ENCODE data around the gene TRIM9. TPM values are rescaled to one million over a fixed set of nuclear protein-coding genes. Genes with fewer than 3 reads are reported as not detected.
A peak's percentile ranks its signal among the peaks of the same experiment; 100 is the strongest.

TRIM9 gene
- total and polyA plus RNA-seq, 2 donors (not counting 3 experiments of a cell fraction or from before 2014, with no cell fraction given): not detected

DNA sequence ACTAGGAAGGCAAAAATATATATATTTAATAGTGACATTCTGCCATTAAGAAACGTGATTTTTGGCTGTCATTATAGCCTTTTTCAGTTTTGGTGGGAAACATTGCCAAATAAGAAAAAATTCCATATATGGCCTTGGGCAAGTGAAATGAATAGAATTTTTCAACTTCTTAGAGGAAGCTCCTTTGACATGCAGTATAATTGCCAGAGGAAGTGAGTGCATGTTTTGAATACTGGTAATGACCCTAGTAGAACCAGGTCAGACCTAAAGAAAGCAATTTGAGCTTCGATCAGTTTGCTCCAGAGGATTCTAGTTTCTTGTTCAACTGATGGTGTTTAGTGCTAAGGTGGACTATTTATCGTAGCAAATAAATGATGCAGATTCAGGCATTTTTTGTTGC, 26.2 kb upstream of the TRIM9 start:
- H3K9me3 ChIP-seq (replicated peaks; ENCODE audit: control insufficient read depth, insufficient read depth, low read length): no peaks in the 10 kb centered on the region
- TF ChIP-seq GATA2 (IDR thresholded peaks at IDR 0.05; ENCODE audit: insufficient read depth, insufficient read length, low read depth, low read length): no peak
- TF ChIP-seq MYC (IDR thresholded peaks at IDR 0.05; ENCODE audit: low read depth, low read length): no peak
- TF ChIP-seq FOS (IDR thresholded peaks at IDR 0.05; ENCODE audit: borderline replicate concordance, insufficient read depth, low read length): no peak
- TF ChIP-seq EZH2 (IDR thresholded peaks at IDR 0.05; ENCODE audit: borderline replicate concordance, low read depth, low read length, severe bottlenecking): no peak
- TF ChIP-seq POLR2AphosphoS5 (IDR thresholded peaks at IDR 0.05; ENCODE audit: insufficient read depth, low read depth, low read length): no peak
- TF ChIP-seq, protein P1, sequence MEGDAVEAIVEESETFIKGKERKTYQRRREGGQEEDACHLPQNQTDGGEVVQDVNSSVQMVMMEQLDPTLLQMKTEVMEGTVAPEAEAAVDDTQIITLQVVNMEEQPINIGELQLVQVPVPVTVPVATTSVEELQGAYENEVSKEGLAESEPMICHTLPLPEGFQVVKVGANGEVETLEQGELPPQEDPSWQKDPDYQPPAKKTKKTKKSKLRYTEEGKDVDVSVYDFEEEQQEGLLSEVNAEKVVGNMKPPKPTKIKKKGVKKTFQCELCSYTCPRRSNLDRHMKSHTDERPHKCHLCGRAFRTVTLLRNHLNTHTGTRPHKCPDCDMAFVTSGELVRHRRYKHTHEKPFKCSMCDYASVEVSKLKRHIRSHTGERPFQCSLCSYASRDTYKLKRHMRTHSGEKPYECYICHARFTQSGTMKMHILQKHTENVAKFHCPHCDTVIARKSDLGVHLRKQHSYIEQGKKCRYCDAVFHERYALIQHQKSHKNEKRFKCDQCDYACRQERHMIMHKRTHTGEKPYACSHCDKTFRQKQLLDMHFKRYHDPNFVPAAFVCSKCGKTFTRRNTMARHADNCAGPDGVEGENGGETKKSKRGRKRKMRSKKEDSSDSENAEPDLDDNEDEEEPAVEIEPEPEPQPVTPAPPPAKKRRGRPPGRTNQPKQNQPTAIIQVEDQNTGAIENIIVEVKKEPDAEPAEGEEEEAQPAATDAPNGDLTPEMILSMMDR (IDR thresholded peaks at IDR 0.05; ENCODE audit: extremely low read depth in 1 of 2, insufficient read depth in 1 of 2, low read depth in 1 of 2, low read length in 2 of 2): no peak
- TF ChIP-seq, protein P2, sequence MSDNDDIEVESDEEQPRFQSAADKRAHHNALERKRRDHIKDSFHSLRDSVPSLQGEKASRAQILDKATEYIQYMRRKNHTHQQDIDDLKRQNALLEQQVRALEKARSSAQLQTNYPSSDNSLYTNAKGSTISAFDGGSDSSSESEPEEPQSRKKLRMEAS (IDR thresholded peaks at IDR 0.05; ENCODE audit: insufficient read depth, insufficient read length): no peak
- TF ChIP-seq JUN (IDR thresholded peaks at IDR 0.05; ENCODE audit: borderline replicate concordance, insufficient read depth, insufficient read length, low read depth): no peak
- no peak for TF ChIP-seq POLR2A (IDR thresholded peaks at IDR 0.05; ENCODE audit: low read depth, low read length)
- H3K9me1 ChIP-seq (replicated peaks; ENCODE audit: control insufficient read depth, extremely low read depth, insufficient read depth, low read length): no peaks in the 10 kb centered on the region
- intact Hi-C loops (cut with micrococcal nuclease) (no loop called here), dilution Hi-C loops (cut with MboI; ENCODE audit: extremely low pct_ligation_motif_present, low sequenced_read_pairs) (no loop called here)
- H3K4me3 ChIP-seq (replicated peaks in 1 of 3; ENCODE audit: insufficient read depth in 1 of 3, low read depth in 1 of 3, low read length in 3 of 3): no peak overlapping the region
- H2AFZ ChIP-seq (ENCODE audit: low read depth, low read length): no peak overlapping the region
- H3K36me3 ChIP-seq (ENCODE audit: control insufficient read depth in 2 of 2, extremely low read depth in 1 of 2, insufficient read depth in 2 of 2, low read length in 2 of 2): no peaks in the 10 kb centered on the region
- no peak overlapping the region for H3K9ac ChIP-seq (replicated peaks; ENCODE audit: extremely low read depth, insufficient read depth, low read length)
- BruUV-seq (replicated peaks): no TSS peak
- ChIA-PET POLR2A (no interaction called here), CTCF (no interaction called here)
- FAIRE-seq: peak; percentile 64
- H3K27ac ChIP-seq (ENCODE audit: insufficient read depth, low read depth, low read length): no peak overlapping the region
- peak; percentile 56 for DNase-seq (ENCODE audit: low read depth, low spot score)
- peaks cover 0 to 3% of the 10 kb centered on the region in 2 experiments for H3K27me3 ChIP-seq (ENCODE audit: control insufficient read depth in 2 of 2, insufficient read depth in 2 of 2, low read length in 2 of 2)
- peak overlapping the region; percentile 5 for H3K4me2 ChIP-seq (ENCODE audit: insufficient read depth, low read length)
- H4K20me1 ChIP-seq (replicated peaks; ENCODE audit: control insufficient read depth, extremely low read depth, insufficient read depth, low read length): no peaks in the 10 kb centered on the region
- no peaks in the 10 kb centered on the region for H3K79me2 ChIP-seq (ENCODE audit: control insufficient read depth, insufficient read depth, low read length)
- peaks cover 14% of the 10 kb centered on the region for H3K4me1 ChIP-seq (ENCODE audit: control insufficient read depth, extremely low read depth, insufficient read depth, low read length)

Measured in endothelial cell of umbilical vein (primary cell).